H9 (cell line): Measurements from ENCODE around the gene CAMK1G. TPM values are rescaled to one million over a fixed set of nuclear protein-coding genes. Genes with fewer than 3 reads are reported as not detected.

Source experiments
- DNase-seq: peaks from one replicate; pipeline ENCODE4 v3.0.0-alpha.2; 2017
- H2AFZ ChIP-seq: one replicate; pipeline ENCODE4 v1.6.1; 2013; ENCODE audit warnings: mild to moderate bottlenecking, low read length, control low read depth, moderate library complexity
- H2AK5ac ChIP-seq: 2 replicates; pipeline ENCODE4 v1.6.1; 2013; ENCODE audit warnings: low read length, control low read depth, mixed read lengths; ENCODE audit not compliant: insufficient read length
- H2BK120ac ChIP-seq: one replicate; pipeline ENCODE4 v1.6.1; 2013; ENCODE audit warnings: low read depth, mild to moderate bottlenecking, low read length, control low read depth, inconsistent platforms; ENCODE audit not compliant: poor library complexity, severe bottlenecking
- H2BK12ac ChIP-seq: 2 replicates; pipeline ENCODE4 v1.6.1; 2013; ENCODE audit warnings: low read length, control low read depth, mixed read lengths, low read depth; ENCODE audit not compliant: insufficient read length
- H2BK15ac ChIP-seq: 2 replicates; pipeline ENCODE4 v1.6.1; 2013; ENCODE audit warnings: low read depth, low read length, control low read depth
- H2BK20ac ChIP-seq: one replicate; pipeline ENCODE4 v1.6.1; 2013; ENCODE audit warnings: low read depth, mild to moderate bottlenecking, low read length, control low read depth, inconsistent platforms; ENCODE audit not compliant: poor library complexity, severe bottlenecking
- H2BK5ac ChIP-seq: 2 replicates; pipeline ENCODE4 v1.6.1; 2013; ENCODE audit warnings: low read length, control low read depth, mixed read lengths; ENCODE audit not compliant: insufficient read length
- H3K14ac ChIP-seq: 2 replicates; pipeline ENCODE4 v1.6.1; 2013; ENCODE audit warnings: low read length, control low read depth; ENCODE audit not compliant: insufficient read depth
- H3K18ac ChIP-seq: 2 replicates; pipeline ENCODE4 v1.6.1; 2013; ENCODE audit warnings: low read depth, mild to moderate bottlenecking, mixed read lengths, low read length, control low read depth; ENCODE audit not compliant: insufficient read length
- H3K23ac ChIP-seq: 2 replicates; pipeline ENCODE4 v1.6.1; 2013; ENCODE audit warnings: low read length, control low read depth, mixed read lengths, low read depth; ENCODE audit not compliant: insufficient read length
- H3K23me2 ChIP-seq: 2 replicates; pipeline ENCODE4 v1.6.1; 2013; ENCODE audit warnings: low read depth, mild to moderate bottlenecking, mixed read lengths, low read length, control low read depth; ENCODE audit not compliant: insufficient read length, poor library complexity, severe bottlenecking
- H3K27ac ChIP-seq: 2 replicates; pipeline ENCODE4 v1.5.1; 2013; ENCODE audit warnings: low read length, control low read depth, mixed read lengths, low read depth; ENCODE audit not compliant: insufficient read length
- H3K27me3 ChIP-seq: 2 replicates; pipeline ENCODE4 v1.6.1; 2013; ENCODE audit warnings: low read length, control low read depth, inconsistent platforms; ENCODE audit not compliant: insufficient read depth
- H3K4ac ChIP-seq: 2 replicates; pipeline ENCODE4 v1.6.1; 2013; ENCODE audit warnings: low read depth, mild to moderate bottlenecking, control low read depth, inconsistent platforms, low read length, moderate library complexity
- H3K4me1 ChIP-seq: 2 replicates; pipeline ENCODE4 v1.6.1; 2013; ENCODE audit warnings: low read length, control low read depth, inconsistent platforms; ENCODE audit not compliant: insufficient read depth
- H3K4me2 ChIP-seq: 2 replicates; pipeline ENCODE4 v1.6.1; 2013; ENCODE audit warnings: low read length, control low read depth, mixed read lengths; ENCODE audit not compliant: insufficient read length, insufficient read depth
- H3K56ac ChIP-seq: 2 replicates; pipeline ENCODE4 v1.6.1; 2013; ENCODE audit warnings: low read depth, mild to moderate bottlenecking, mixed read lengths, low read length, control low read depth; ENCODE audit not compliant: insufficient read length
- H3K79me1 ChIP-seq: 2 replicates; pipeline ENCODE4 v1.6.1; 2013; ENCODE audit warnings: low read depth, mild to moderate bottlenecking, moderate library complexity, low read length, control low read depth, inconsistent platforms; ENCODE audit not compliant: insufficient read depth, poor library complexity, severe bottlenecking
- H3K79me2 ChIP-seq: 2 replicates; pipeline ENCODE4 v1.6.1; 2013; ENCODE audit warnings: low read length, control low read depth, inconsistent platforms; ENCODE audit not compliant: insufficient read depth
- H3K9ac ChIP-seq: 2 replicates; pipeline ENCODE4 v1.6.1; 2013; ENCODE audit warnings: low read length, control low read depth, mixed read lengths; ENCODE audit not compliant: insufficient read length; ENCODE audit errors: extremely low read depth
- H3K9me3 ChIP-seq: one replicate; pipeline ENCODE4 v1.6.1; 2013; ENCODE audit warnings: low read depth, low read length, inconsistent platforms; ENCODE audit not compliant: control insufficient read depth
- H3T11ph ChIP-seq: one replicate; pipeline ENCODE4 v1.6.1; 2013; ENCODE audit warnings: mild to moderate bottlenecking, low read length, control low read depth, inconsistent platforms
- H4K20me1 ChIP-seq: one replicate; pipeline ENCODE4 v1.6.1; 2013; ENCODE audit not compliant: control insufficient read depth, insufficient read length, insufficient read depth
- H4K5ac ChIP-seq: 2 replicates; pipeline ENCODE4 v1.6.1; 2013; ENCODE audit warnings: low read depth, mild to moderate bottlenecking, mixed read lengths, low read length, control low read depth; ENCODE audit not compliant: insufficient read length
- H4K8ac ChIP-seq: replicated peaks from 2 replicates; pipeline ENCODE4 v1.6.1; 2013; ENCODE audit warnings: low read length, control low read depth, mixed read lengths, low read depth; ENCODE audit not compliant: insufficient read length
- H4K91ac ChIP-seq: 2 replicates; pipeline ENCODE4 v1.6.1; 2013; ENCODE audit warnings: low read depth, mild to moderate bottlenecking, moderate library complexity, mixed read lengths, low read length, control low read depth; ENCODE audit not compliant: insufficient read length
- H3K27ac Mint-ChIP-seq, 3 experiments: 2 replicates in 2 of 3; 3 replicates in 1 of 3; pipeline ENCODE4 v1.8.0; 2020 to 2021; ENCODE audit warnings: mixed read lengths in 3 of 3, mild to moderate bottlenecking in 1 of 3, moderate library complexity in 1 of 3
- H3K27me3 Mint-ChIP-seq: 2 replicates; pipeline ENCODE4 v1.8.0; 2021; ENCODE audit warnings: low read depth, mild to moderate bottlenecking, moderate library complexity, mixed read lengths
- H3K36me3 Mint-ChIP-seq, 3 experiments: 2 replicates in 2 of 3; 3 replicates in 1 of 3; pipeline ENCODE4 v1.8.0; 2020 to 2021; ENCODE audit warnings: low read depth in 3 of 3, mixed read lengths in 3 of 3; ENCODE audit not compliant: insufficient read depth in 1 of 3
- H3K4me1 Mint-ChIP-seq, 2 experiments: 2 replicates each; pipeline ENCODE4 v1.8.0; 2020; ENCODE audit warnings: mixed read lengths in 2 of 2
- H3K4me3 Mint-ChIP-seq, 2 experiments: 2 replicates in 1 of 2; 3 replicates in 1 of 2; pipeline ENCODE4 v1.8.0; 2020 to 2021; ENCODE audit warnings: mild to moderate bottlenecking in 2 of 2, mixed read lengths in 2 of 2, moderate library complexity in 1 of 2
- H3K9me3 Mint-ChIP-seq, 2 experiments: 2 replicates in 1 of 2; 3 replicates in 1 of 2; pipeline ENCODE4 v1.8.0; 2020; ENCODE audit warnings: mild to moderate bottlenecking in 2 of 2, mixed read lengths in 2 of 2, moderate library complexity in 1 of 2
- CTCF ChIP-seq: fragments of 200-600 bp; sonication (generic); conservative IDR thresholded peaks from 3 replicates; pipeline ENCODE4 v1.8.0; 2021; ENCODE audit warnings: antibody characterized with exemption, mild to moderate bottlenecking
- WGBS: extraction: QIAGEN DNeasy Blood & Tissue Kit; methylation state at CpG from one replicate; pipeline ENCODE4 v1.1.7; 2013; ENCODE audit warnings: missing lambda C conversion rate, low lambda C conversion rate, mixed read lengths; ENCODE audit not compliant: insufficient read length; ENCODE audit errors: extremely low coverage; 5-methylcytosine and 5-hydroxymethylcytosine counted together
- total RNA-seq: library from RNA; stranded (reverse); gene quantifications from 2 replicates; pipeline ENCODE4 v1.2.1, GENCODE V29; 2021

The CAMK1G gene
- total RNA-seq, 1 experiment from 2014 or later, result 0.28 TPM

- H3K18ac ChIP-seq, result no peak overlapping the region
- H4K5ac ChIP-seq, result no peak overlapping the region
- H3K9me3 Mint-ChIP-seq, result no peaks in the 10 kb centered on the region; a peak in 1 of 5 replicates
- no peaks in the 10 kb centered on the region for H3K27me3 ChIP-seq
- H3K23ac ChIP-seq, result no peak overlapping the region
- no peak for TF ChIP-seq CTCF
- no peak overlapping the region for H2AK5ac ChIP-seq
- no peak overlapping the region for H3K9ac ChIP-seq
- H2BK5ac ChIP-seq, result no peak overlapping the region
- H2BK20ac ChIP-seq, result no peak overlapping the region
- H3T11ph ChIP-seq, result no peak overlapping the region
- H3K27ac ChIP-seq, result no peak overlapping the region
- H2AFZ ChIP-seq, result no peak overlapping the region
- H4K91ac ChIP-seq, result no peak overlapping the region
- peaks cover 14 to 23% of the 10 kb centered on the region in 2 experiments for H3K4me1 Mint-ChIP-seq
- H3K27ac Mint-ChIP-seq, result no peak overlapping the region
- H3K36me3 Mint-ChIP-seq, result no peaks in the 10 kb centered on the region
- peaks cover 7% of the 10 kb centered on the region for H3K4me1 ChIP-seq
- no peaks in the 10 kb centered on the region for H3K23me2 ChIP-seq
- H3K79me1 ChIP-seq, result no peaks in the 10 kb centered on the region
- H3K56ac ChIP-seq, result no peak overlapping the region
- no CpG with 5 or more reads among the region's 1 CpG for whole genome bisulfite sequencing
- no peak overlapping the region for H4K8ac ChIP-seq
- H3K14ac ChIP-seq, result no peak overlapping the region
- H3K4ac ChIP-seq, result no peak overlapping the region
- no peak overlapping the region for H3K4me2 ChIP-seq
- H2BK15ac ChIP-seq, result no peak overlapping the region
- no peak overlapping the region for H2BK120ac ChIP-seq
- H4K20me1 ChIP-seq, result no peaks in the 10 kb centered on the region
- H3K79me2 ChIP-seq, result no peaks in the 10 kb centered on the region
- no peak overlapping the region for H3K4me3 Mint-ChIP-seq
- no peaks in the 10 kb centered on the region for H3K9me3 ChIP-seq
- no peak overlapping the region for H2BK12ac ChIP-seq
- H3K27me3 Mint-ChIP-seq, result peaks cover 21% of the 10 kb centered on the region
- no peak for DNase-seq
These were observed 46.0 kb upstream of the CAMK1G start for GRCh38 chr1:209537336-209538114.
